ENCODE measurements around the gene MRRF. TPM values are rescaled to one million over a fixed set of nuclear protein-coding genes. Genes with fewer than 3 reads are reported as not detected.
A peak's percentile ranks its signal among the peaks of the same experiment; 100 is the strongest.
"Not testable (repeated sequence)": the region's sequence is repeated elsewhere in the genome, so short reads cannot be mapped to it uniquely, and the experiment has no call there.

MRRF gene
- total and polyA plus RNA-seq, 4 experiments from 2014 or later = 15.6 to 27.3 (median 22.5) TPM

GRCh38 chr9:122355336-122355875 is 90.7 kb downstream of the MRRF start:
- DNase-seq = no peak
- H3K36me3 ChIP-seq (ENCODE audit: insufficient read depth, low read length) = no peaks in the 10 kb centered on the region
- H3K4me1 ChIP-seq (ENCODE audit: insufficient read depth, low read length) = no peaks in the 10 kb centered on the region
- Mint-ChIP-seq H3K4me1 (no peaks in the 10 kb centered on the region), H3K36me3 (no peaks in the 10 kb centered on the region), H3K9me3 (peaks cover 0 to 21% (median 5%) of the 10 kb centered on the region in 8 donors), H3K4me3 (no peak overlapping the region), H3K27me3 (peaks cover 14 to 17% of the 10 kb centered on the region in 2 donors), H3K27ac (no peak overlapping the region)
- H3K9me3 ChIP-seq (ENCODE audit: control insufficient read depth in 1 of 2, low read length in 2 of 2) = no peaks in the 10 kb centered on the region
- no peaks in the 10 kb centered on the region for H3K27me3 ChIP-seq (ENCODE audit: insufficient read depth, low read length)
- ChIA-PET CTCF (ENCODE audit: partially characterized antibody) (interaction anchor here (0.7 to 7.2 kb wide), 3 partner anchors 92 to 256 kb away, joined by 3 to 165 read pairs (median 3); no protein-coding TSS in a partner anchor), POLR2A (ENCODE audit: partially characterized antibody) (no interaction called here)
- intact Hi-C loops (cut with micrococcal nuclease) = no loop called here
- no peak overlapping the region for H3K4me3 ChIP-seq (ENCODE audit: low read length in 2 of 2)
- H3K27ac ChIP-seq (ENCODE audit: low read depth, low read length) = no peak overlapping the region

- H3K4me3 Mint-ChIP-seq = no peak overlapping the region
- Histone ChIP-seq H3K27ac (ENCODE audit: low read depth, low read length) (no peak overlapping the region), H3K4me3 (ENCODE audit: low read length in 2 of 2) (no peak overlapping the region), H3K27me3 (ENCODE audit: insufficient read depth, low read length) (no peaks in the 10 kb centered on the region), H3K4me1 (ENCODE audit: insufficient read depth, low read length) (no peaks in the 10 kb centered on the region), H3K9me3 (ENCODE audit: control insufficient read depth in 1 of 2, low read length in 2 of 2) (no peaks in the 10 kb centered on the region), H3K36me3 (ENCODE audit: insufficient read depth, low read length) (no peaks in the 10 kb centered on the region)
- H3K9me3 Mint-ChIP-seq = peaks cover 0 to 21% (median 5%) of the 10 kb centered on the region in 8 donors
- no peak for DNase-seq
- H3K4me1 Mint-ChIP-seq = no peaks in the 10 kb centered on the region
- intact Hi-C loops (cut with micrococcal nuclease) = no loop called here
- H3K36me3 Mint-ChIP-seq = no peaks in the 10 kb centered on the region
- H3K27me3 Mint-ChIP-seq = peaks cover 7 to 10% of the 10 kb centered on the region in 2 donors
- peak overlapping the region in 1 of 7 donors; percentile 7 for H3K27ac Mint-ChIP-seq
- CTCF ChIA-PET (ENCODE audit: partially characterized antibody) = interaction anchor here (1.4 to 1.5 kb wide), 2 partner anchors 231 to 257 kb away, joined by 3 to 4 read pairs; no protein-coding TSS in a partner anchor
- POLR2A ChIA-PET (ENCODE audit: partially characterized antibody) = no interaction called here
Measured at GRCh38 chr9:122356627-122357026, 91.9 kb downstream of the MRRF start.

GRCh38 chr9:122360891-122361290 is 96.2 kb downstream of the MRRF start:
- peaks cover 5 to 9% of the 10 kb centered on the region in 2 donors for H3K27me3 Mint-ChIP-seq
- Histone ChIP-seq H3K9me3 (ENCODE audit: control insufficient read depth in 1 of 2, low read length in 2 of 2) (no peaks in the 10 kb centered on the region), H3K27ac (ENCODE audit: low read depth, low read length) (no peak overlapping the region), H3K27me3 (ENCODE audit: insufficient read depth, low read length) (no peaks in the 10 kb centered on the region), H3K4me1 (ENCODE audit: insufficient read depth, low read length) (no peaks in the 10 kb centered on the region), H3K4me3 (ENCODE audit: low read length in 2 of 2) (no peak overlapping the region), H3K36me3 (ENCODE audit: insufficient read depth, low read length) (no peaks in the 10 kb centered on the region)
- no peak for DNase-seq
- no peaks in the 10 kb centered on the region for H3K4me1 Mint-ChIP-seq
- no peak overlapping the region for H3K27ac Mint-ChIP-seq
- no peaks in the 10 kb centered on the region for H3K36me3 Mint-ChIP-seq
- POLR2A ChIA-PET (ENCODE audit: partially characterized antibody) = no interaction called here
- intact Hi-C loops (cut with micrococcal nuclease) = no loop called here
- CTCF ChIA-PET (ENCODE audit: partially characterized antibody) = no interaction called here
- no peak overlapping the region for H3K4me3 Mint-ChIP-seq
- H3K9me3 Mint-ChIP-seq = peaks cover 0 to 8% (median 2%) of the 10 kb centered on the region in 8 donors

- H3K9me3 Mint-ChIP-seq; H3K9me3 ChIP-seq (ENCODE audit: control insufficient read depth in 1 of 2, low read length in 2 of 2); POLR2A ChIA-PET (ENCODE audit: partially characterized antibody); H3K27ac Mint-ChIP-seq; H3K27ac ChIP-seq (ENCODE audit: low read depth, low read length); H3K4me3 ChIP-seq (ENCODE audit: low read length in 2 of 2); H3K36me3 Mint-ChIP-seq; intact Hi-C loops (cut with micrococcal nuclease); H3K27me3 Mint-ChIP-seq; H3K4me1 ChIP-seq (ENCODE audit: insufficient read depth, low read length); DNase-seq; H3K4me3 Mint-ChIP-seq; H3K27me3 ChIP-seq (ENCODE audit: insufficient read depth, low read length); H3K36me3 ChIP-seq (ENCODE audit: insufficient read depth, low read length); H3K4me1 Mint-ChIP-seq: not testable (repeated sequence)
- CTCF ChIA-PET (ENCODE audit: partially characterized antibody) = interaction anchor here (1.6 to 1.8 kb wide), 2 partner anchors 13 to 264 kb away, joined by 3 to 8 read pairs; no protein-coding TSS in a partner anchor
Measured at GRCh38 chr9:122363131-122363530, 98.4 kb downstream of the MRRF start.

GRCh38 chr9:122364117-122364782 is 99.6 kb downstream of the MRRF start:
- CTCF ChIA-PET (ENCODE audit: partially characterized antibody) = interaction anchor here (1.8 kb wide), 1 partner anchor 14 kb away, joined by 8 read pairs; no protein-coding TSS in a partner anchor
- H3K27me3 Mint-ChIP-seq = peaks cover 1 to 4% of the 10 kb centered on the region in 2 donors

GRCh38 chr9:122364783-122365150 is 100.1 kb downstream of the MRRF start:
- no peaks in the 10 kb centered on the region for H3K4me1 ChIP-seq (ENCODE audit: insufficient read depth, low read length)
- Mint-ChIP-seq H3K27me3 (peaks cover under 1 to 2% of the 10 kb centered on the region in 2 donors), H3K27ac (no peak overlapping the region), H3K4me1 (no peaks in the 10 kb centered on the region), H3K36me3 (no peaks in the 10 kb centered on the region), H3K4me3 (no peak overlapping the region), H3K9me3 (peaks cover 0 to 4% (median 0%) of the 10 kb centered on the region in 8 donors)
- no peaks in the 10 kb centered on the region for H3K27me3 ChIP-seq (ENCODE audit: insufficient read depth, low read length)
- no peak overlapping the region for H3K27ac ChIP-seq (ENCODE audit: low read depth, low read length)
- CTCF ChIA-PET (ENCODE audit: partially characterized antibody) = no interaction called here
- no peak overlapping the region for H3K4me3 ChIP-seq (ENCODE audit: low read length in 2 of 2)
- POLR2A ChIA-PET (ENCODE audit: partially characterized antibody) = no interaction called here
- no peaks in the 10 kb centered on the region for H3K9me3 ChIP-seq (ENCODE audit: control insufficient read depth in 1 of 2, low read length in 2 of 2)
- DNase-seq = no peak
- H3K36me3 ChIP-seq (ENCODE audit: insufficient read depth, low read length) = no peaks in the 10 kb centered on the region
- intact Hi-C loops (cut with micrococcal nuclease) = no loop called here

More at GRCh38 chr9:122364117-122364782, 99.6 kb downstream of the MRRF start:
- Histone ChIP-seq H3K27me3 (ENCODE audit: insufficient read depth, low read length) (no peaks in the 10 kb centered on the region), H3K4me3 (ENCODE audit: low read length in 2 of 2) (no peak overlapping the region), H3K4me1 (ENCODE audit: insufficient read depth, low read length) (no peaks in the 10 kb centered on the region), H3K27ac (ENCODE audit: low read depth, low read length) (no peak overlapping the region), H3K9me3 (ENCODE audit: control insufficient read depth in 1 of 2, low read length in 2 of 2) (no peaks in the 10 kb centered on the region), H3K36me3 (ENCODE audit: insufficient read depth, low read length) (no peaks in the 10 kb centered on the region)
- no peaks in the 10 kb centered on the region for H3K36me3 Mint-ChIP-seq
- POLR2A ChIA-PET (ENCODE audit: partially characterized antibody) = no interaction called here
- no peak overlapping the region for H3K27ac Mint-ChIP-seq
- peaks cover 0 to 4% (median under 1%) of the 10 kb centered on the region in 8 donors for H3K9me3 Mint-ChIP-seq
- no peak for DNase-seq
- H3K4me3 Mint-ChIP-seq = no peak overlapping the region
- no peaks in the 10 kb centered on the region for H3K4me1 Mint-ChIP-seq
- intact Hi-C loops (cut with micrococcal nuclease) = no loop called here

GRCh38 chr9:122366074-122366660 is 101.5 kb downstream of the MRRF start:
- intact Hi-C loops (cut with micrococcal nuclease) = no loop called here
- Histone ChIP-seq H3K27ac (ENCODE audit: low read depth, low read length) (no peak overlapping the region), H3K4me1 (ENCODE audit: insufficient read depth, low read length) (peaks cover 7% of the 10 kb centered on the region), H3K27me3 (ENCODE audit: insufficient read depth, low read length) (no peaks in the 10 kb centered on the region), H3K36me3 (ENCODE audit: insufficient read depth, low read length) (no peaks in the 10 kb centered on the region), H3K9me3 (ENCODE audit: control insufficient read depth in 1 of 2, low read length in 2 of 2) (no peaks in the 10 kb centered on the region), H3K4me3 (ENCODE audit: low read length in 2 of 2) (no peak overlapping the region)
- Mint-ChIP-seq H3K36me3 (no peaks in the 10 kb centered on the region), H3K9me3 (peaks cover 0 to 4% (median 0%) of the 10 kb centered on the region in 8 donors), H3K4me3 (no peak overlapping the region), H3K27me3 (peaks cover 3 to 7% of the 10 kb centered on the region in 2 donors), H3K27ac (no peak overlapping the region), H3K4me1 (peaks cover 3 to 8% (median 5%) of the 10 kb centered on the region in 4 donors)
- CTCF ChIA-PET (ENCODE audit: partially characterized antibody) = no interaction called here
- POLR2A ChIA-PET (ENCODE audit: partially characterized antibody) = no interaction called here
- DNase-seq = no peak

All from CD4-positive, alpha-beta memory T cell (primary cell).